ENCODE measurements around the gene GBGT1. TPM values are rescaled to one million over a fixed set of nuclear protein-coding genes. Genes with fewer than 3 reads are reported as not detected.

GBGT1 gene
- total RNA-seq, 1 donor from 2014 or later: 8.1 TPM

DNA sequence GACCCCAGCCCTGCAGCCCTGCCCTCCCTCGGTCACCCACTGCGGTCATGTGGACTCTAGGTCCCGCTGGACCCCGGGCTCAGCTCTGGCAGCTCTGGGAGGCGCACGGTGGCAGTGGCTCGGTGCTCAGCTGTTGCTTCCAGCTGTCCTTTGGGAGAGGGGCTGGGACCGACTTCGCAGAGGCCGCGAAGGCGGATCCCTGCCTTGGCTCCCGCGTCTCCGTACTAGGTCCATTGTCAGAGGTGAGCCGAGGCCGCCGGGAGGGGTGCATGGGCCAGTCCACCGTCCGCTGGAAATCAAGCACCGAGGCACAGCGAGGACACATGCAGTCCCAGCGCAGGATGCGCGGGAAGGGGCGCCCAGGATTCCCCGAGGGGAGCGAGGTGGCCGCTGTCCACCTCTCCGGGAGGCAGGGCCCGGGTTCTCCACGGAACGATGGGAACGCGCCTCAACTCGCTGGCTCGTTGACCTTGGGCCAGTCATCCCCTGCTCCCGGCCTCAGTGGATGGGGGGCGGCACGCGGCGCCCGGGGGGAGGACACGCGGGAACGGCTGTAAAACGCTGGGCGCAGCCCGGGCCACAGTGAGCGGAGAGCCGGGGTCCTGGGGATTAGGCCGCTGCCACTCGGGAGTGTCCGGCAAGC lies 732 bp downstream of the GBGT1 start:
- DNase-seq: no peak

DNA sequence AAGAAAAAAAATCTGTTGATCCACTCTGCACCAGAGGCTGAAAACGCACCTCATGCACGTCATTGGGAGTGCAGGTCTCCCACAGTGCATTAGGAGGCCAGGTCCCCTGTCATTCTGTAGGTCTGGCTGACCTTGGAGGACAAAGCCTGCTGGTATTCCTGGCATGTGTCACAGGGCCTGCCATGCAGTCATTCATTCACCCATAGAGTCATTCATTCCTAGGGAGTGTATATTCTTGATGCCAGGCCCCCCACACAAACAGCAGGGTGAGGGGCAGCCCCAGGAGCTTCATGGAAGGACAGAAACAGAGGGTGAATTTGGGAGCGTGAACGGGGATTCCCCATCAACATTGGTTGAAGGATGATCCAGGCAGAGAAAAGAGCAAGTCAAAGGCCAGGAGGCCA lies 2.2 kb downstream of the GBGT1 start:
- no peak for DNase-seq

- no peak for DNase-seq
Measured at GRCh38 chr9:133160742-133161546, 2.8 kb downstream of the GBGT1 start.

GRCh38 chr9:133158695-133159094 lies 5.0 kb downstream of the GBGT1 start:
- DNase-seq: no peak

GRCh38 chr9:133155156-133155555 lies 8.6 kb downstream of the GBGT1 start:
- no peak for DNase-seq

DNA sequence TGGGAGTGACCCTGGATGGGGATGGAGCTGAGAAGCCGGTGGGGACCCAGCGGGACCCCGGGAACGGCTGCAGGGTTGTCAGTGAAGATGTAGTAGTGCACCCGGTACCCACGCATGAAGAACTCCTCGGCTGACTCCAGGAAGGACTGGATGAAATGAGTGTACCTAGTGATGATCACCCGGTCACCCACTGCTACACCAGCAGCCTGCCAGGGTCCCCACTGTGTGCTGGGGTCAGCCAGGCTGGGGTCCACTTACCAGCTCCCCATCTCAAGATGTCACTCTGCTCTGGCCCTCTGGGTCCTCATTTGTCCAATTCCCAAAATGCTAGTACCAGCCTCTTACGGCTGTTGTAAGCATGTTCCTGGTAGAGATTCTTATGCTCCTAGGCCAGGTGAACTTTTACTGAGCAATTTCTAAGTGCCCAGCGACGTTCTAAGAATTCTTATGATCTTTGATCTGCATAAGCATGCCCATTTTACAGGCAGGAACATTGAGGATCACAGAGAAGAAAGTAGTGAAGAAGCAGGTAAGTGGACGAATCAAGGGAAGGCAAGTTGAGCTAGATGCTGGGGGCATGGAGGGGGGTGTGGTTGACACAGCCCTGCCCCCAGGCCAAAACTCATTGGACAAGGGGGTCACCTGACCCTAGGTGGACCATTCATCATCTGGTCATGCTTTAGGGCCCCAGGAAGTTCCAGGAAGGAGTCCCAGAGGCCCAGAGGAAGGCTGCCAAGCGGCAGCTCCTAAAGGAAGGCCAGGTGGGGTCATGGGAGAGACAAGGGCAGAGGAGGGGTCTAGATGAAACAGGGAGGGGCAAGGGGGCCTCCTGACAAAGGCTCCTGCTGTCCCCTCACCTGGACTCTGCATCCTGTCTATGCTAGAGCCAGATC lies 9.4 kb downstream of the GBGT1 start:
- no peak for DNase-seq

DNA sequence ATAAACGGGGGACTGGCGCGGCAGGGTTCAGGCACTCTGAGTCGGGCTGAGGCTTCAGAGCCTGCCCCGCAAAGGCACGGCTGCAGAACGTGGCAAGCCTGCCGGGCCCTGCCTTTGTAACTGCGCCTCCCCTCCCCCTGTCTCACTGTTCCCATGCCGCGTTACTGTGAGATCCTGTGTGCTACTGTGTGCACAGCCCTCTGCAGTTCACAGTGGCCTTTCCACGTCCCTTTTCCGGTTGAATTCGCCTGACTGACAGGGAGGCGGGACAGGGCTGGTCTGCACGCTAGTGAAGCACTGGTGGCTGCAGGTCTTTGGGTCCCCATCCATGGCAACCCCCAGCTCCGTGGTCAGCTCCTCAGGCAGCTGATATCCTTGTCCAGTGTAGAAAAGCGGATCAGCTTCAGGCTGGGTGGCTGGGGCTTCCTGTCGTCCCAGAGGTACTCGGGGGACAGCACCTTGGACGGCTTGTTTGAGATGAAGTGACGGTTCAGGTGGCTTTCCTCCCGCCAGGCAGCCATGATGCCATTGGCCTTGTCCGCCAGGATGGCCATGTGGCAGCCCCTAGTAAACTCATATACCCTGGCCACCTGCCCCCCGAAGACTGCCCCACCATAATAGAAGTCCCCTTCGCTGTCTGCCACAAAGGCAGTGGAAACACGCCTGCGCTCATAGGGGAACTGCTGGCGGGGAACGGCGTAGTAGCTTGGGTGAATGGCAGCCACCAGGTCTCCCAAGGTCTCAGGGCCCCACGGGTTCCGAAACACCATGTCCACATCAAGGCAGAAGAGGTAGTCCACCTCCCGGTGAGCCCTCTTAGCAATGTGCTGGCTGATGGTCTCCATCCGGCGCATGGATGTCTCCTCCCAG lies 10.3 kb downstream of the GBGT1 start:
- DNase-seq: no peak

- no peak for DNase-seq
Measured at GRCh38 chr9:133151601-133152525, 11.9 kb downstream of the GBGT1 start.

DNA sequence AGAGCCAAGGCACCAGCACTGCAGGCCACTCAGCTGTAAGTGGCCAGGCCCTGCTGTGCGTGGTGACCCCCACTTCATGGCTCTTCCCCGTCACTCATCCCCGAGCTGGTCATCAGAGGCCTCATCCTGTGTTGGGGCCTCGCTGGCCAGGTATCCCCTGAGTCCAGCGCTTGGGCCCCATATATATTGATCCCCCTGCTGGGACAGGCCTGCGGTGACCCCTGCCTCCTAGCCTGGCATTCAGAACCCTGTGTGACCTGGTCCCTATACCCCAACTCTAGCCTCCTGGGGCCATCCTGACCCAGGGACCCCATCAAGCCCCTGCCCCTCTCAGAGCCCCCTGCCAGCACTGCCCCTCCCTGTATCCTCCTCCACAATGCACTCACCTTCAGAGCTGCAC lies 12.7 kb downstream of the GBGT1 start:
- DNase-seq: no peak

DNA sequence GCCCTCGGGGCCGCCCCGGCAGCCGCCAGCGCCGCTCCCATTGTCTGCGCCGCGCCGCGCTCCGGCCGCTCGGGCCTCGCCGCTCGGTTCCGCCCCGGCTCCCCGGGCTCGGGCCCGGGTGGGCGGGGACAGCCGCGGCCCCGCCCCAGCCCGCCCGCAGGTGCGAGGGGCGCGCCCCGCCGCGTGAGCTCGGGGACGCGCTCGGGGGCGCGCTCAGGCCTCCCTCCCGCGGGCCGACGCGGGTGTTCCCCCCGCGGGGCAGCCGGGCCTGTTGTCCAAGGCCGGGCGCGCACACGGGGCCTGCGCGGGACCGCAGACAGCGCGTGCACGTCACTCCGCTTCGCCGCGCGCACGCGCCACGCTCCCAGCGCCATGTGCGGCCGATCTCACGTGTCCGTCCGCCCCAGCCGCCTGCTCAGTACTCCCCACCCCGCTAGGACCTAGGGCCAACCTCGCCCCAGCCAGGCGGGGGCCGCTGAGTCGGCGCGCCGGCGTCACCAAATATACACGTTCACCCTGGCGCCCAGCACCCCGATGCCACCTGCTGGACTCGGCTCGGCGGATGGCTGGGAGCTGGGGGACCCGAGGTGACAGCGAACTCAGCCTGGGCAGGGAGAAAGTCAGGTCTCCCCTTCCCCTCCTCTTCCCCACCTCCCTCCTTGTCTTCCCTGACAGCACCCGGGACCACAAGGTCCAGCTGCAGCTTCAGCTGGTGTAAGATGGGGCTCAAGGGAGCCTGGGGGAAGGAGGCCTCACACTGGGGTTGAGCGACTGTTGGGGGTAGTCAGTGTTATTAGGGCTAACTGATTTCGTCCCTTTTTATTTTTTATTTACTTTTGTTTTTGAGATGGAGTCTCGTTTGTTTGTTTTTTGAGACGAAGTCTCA lies 14.3 kb downstream of the GBGT1 start:
- DNase-seq: peak; percentile 84

GRCh38 chr9:133148199-133149129 lies 15.2 kb downstream of the GBGT1 start:
- DNase-seq: no peak

- DNase-seq: peak; percentile 41
Measured at GRCh38 chr9:133147412-133148198, 16.1 kb downstream of the GBGT1 start.

- DNase-seq: no peak
Measured at GRCh38 chr9:133146746-133147411, 16.8 kb downstream of the GBGT1 start.

- DNase-seq: no peak
Measured at GRCh38 chr9:133144904-133145851, 18.5 kb downstream of the GBGT1 start.

DNA sequence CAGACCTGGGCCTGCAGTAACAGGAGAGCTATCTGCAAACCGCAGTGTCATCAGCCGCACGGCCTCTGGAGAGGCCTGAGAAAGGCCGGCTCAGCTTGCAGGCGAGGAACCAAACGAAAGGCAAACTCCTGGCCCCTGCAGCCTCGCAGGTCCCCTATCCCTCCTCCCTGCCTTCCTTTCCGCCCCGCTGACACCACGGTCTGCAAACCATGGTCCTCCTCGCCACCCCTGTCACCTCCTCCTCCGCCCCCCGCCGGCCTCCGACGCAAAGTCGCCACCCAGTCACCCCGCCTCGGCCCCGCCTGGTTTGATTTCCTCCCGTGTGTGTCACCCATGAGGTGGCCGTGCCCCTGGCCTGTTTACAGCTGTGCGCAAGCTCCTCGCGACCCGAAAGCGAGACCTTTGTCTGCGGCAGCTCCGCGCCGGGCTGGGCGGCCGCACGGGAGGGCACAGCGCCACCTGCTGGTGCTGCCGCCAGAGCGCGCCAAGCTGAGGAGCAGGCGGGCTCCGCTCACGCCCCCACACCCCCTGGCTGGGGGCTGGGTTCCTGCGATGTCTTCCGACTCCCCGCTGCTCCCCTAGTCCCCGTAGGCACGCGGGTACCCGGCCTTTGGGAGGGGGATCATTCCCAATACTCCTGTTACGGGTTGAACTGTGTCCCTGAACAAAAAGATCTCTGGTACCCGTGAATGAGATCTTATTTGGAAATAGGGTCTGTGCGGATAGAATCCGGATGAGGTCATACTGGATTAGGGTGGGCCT lies 19.4 kb downstream of the GBGT1 start:
- DNase-seq: peak; percentile 74

All from occipital lobe (tissue), 2 donors.